Body of pancreas (tissue), 4 donors: ENCODE results near the gene ABHD6. TPM values are rescaled to one million over a fixed set of nuclear protein-coding genes. Genes with fewer than 3 reads are reported as not detected.

Experiments
- ATAC-seq: fragments of 150-250 bp; one replicate; pipeline ENCODE4 v1.9.1; 2016
- DNase-seq, 4 donors: peaks; one replicate each; pipeline ENCODE4 v3.0.0-alpha.2; 2019
- H3K27ac ChIP-seq, 4 donors: fragments of 200-600 bp; sonication (generic); 1 replicate in 3 of 4; 2 replicates in 1 of 4; pipeline versions ENCODE4 v1.5.1 to v1.6.1; 2016 to 2019; ENCODE audit warnings: mild to moderate bottlenecking in 1 of 4, mixed read lengths in 1 of 4, moderate library complexity in 1 of 4
- H3K27me3 ChIP-seq, 2 donors: fragments of 200-600 bp; sonication (generic); one replicate each; pipeline ENCODE4 v1.6.0; 2016; ENCODE audit warnings: mild to moderate bottlenecking in 1 of 2
- H3K36me3 ChIP-seq, 2 donors: fragments of 200-600 bp; sonication (generic); replicated peaks in 1 of 2; 2 replicates each; pipeline ENCODE4 v1.5.1; 2016; ENCODE audit warnings: low read depth in 2 of 2; ENCODE audit not compliant: insufficient read depth in 1 of 2
- H3K4me1 ChIP-seq: fragments of 200-600 bp; sonication (generic); one replicate; pipeline ENCODE4 v1.6.0; 2016
- H3K4me3 ChIP-seq, 2 donors: fragments of 200-600 bp; sonication (generic); 1 replicate in 1 of 2; 2 replicates in 1 of 2; pipeline ENCODE4 v1.5.1; 2016 to 2019
- H3K9me3 ChIP-seq, 3 donors: fragments of 200-600 bp; sonication (generic); 1 replicate in 2 of 3; 2 replicates in 1 of 3; pipeline ENCODE4 v1.5.1; 2016
- CTCF ChIP-seq, 7 experiments: fragments of 450-650 bp in 4 of 7; fragments of 200-600 bp in 3 of 7; sonication (generic) in 3 of 7; IDR thresholded peaks; one replicate each; pipeline ENCODE4 v1.5.1; 2016 to 2019; ENCODE audit warnings: antibody characterized with exemption in 7 of 7
- POLR2A ChIP-seq, 3 donors: fragments of 450-650 bp; IDR thresholded peaks; one replicate each; pipeline ENCODE4 v1.6.1; 2016; ENCODE audit warnings: antibody characterized with exemption in 3 of 3, mild to moderate bottlenecking in 2 of 3
- WGBS, 2 donors: methylation state at CpG; one replicate each; pipeline ENCODE4 v1.1.5; 2017; 5-methylcytosine and 5-hydroxymethylcytosine counted together
- intact Hi-C: fragments of 100-400 bp; cut with DNase I; formaldehyde crosslinking; loops from one replicate; pipeline ENCODE4 v1.15.1; 2023
- total RNA-seq, 2 donors: library from RNA; depleted of rRNA; stranded (reverse); fragments of >200 nt; gene quantifications; one replicate each; pipeline ENCODE4 v1.1.0, GENCODE V29; 2016

Gene ABHD6
- total RNA-seq, 2 donors from 2014 or later = 5.3 to 6.2 TPM

GRCh38 chr3:58329150-58329921, 91.7 kb downstream of the ABHD6 start:
- no peaks in the 10 kb centered on the region for H3K27me3 ChIP-seq
- ATAC-seq (no peak), DNase-seq (no peak)
- 74 to 76% methylated on average over 8 of the region's 8 CpGs for WGBS, 2 donors
- intact Hi-C loops = no loop called here
- no peaks in the 10 kb centered on the region for H3K9me3 ChIP-seq
- peaks cover 28% of the 10 kb centered on the region for H3K4me1 ChIP-seq
- no peak overlapping the region for H3K27ac ChIP-seq
- no peak overlapping the region for H3K4me3 ChIP-seq
- TF ChIP-seq POLR2A (IDR thresholded peaks at IDR 0.05) = no peak
- H3K36me3 ChIP-seq = no peaks in the 10 kb centered on the region

GRCh38 chr3:58329922-58330413, 92.4 kb downstream of the ABHD6 start:
- no peaks in the 10 kb centered on the region for H3K9me3 ChIP-seq
- no peak for ATAC-seq
- no peak overlapping the region for H3K27ac ChIP-seq
- no peak for TF ChIP-seq CTCF (IDR thresholded peaks at IDR 0.05)
- no peak for TF ChIP-seq POLR2A (IDR thresholded peaks at IDR 0.05)
- WGBS, 2 donors = 80 to 90% methylated on average over 5 of the region's 5 CpGs
- H3K36me3 ChIP-seq = no peaks in the 10 kb centered on the region
- no peak for DNase-seq
- H3K4me3 ChIP-seq = no peak overlapping the region
- peaks cover 31% of the 10 kb centered on the region for H3K4me1 ChIP-seq
- intact Hi-C loops = no loop called here
- H3K27me3 ChIP-seq = no peaks in the 10 kb centered on the region

- Histone ChIP-seq H3K27me3 (no peaks in the 10 kb centered on the region), H3K36me3 (no peaks in the 10 kb centered on the region), H3K27ac (no peak overlapping the region), H3K4me3 (no peak overlapping the region), H3K9me3 (no peaks in the 10 kb centered on the region), H3K4me1 (peaks cover 28% of the 10 kb centered on the region)
- intact Hi-C loops = no loop called here
- WGBS, 2 donors = 58 to 64% methylated on average over 4 of the region's 4 CpGs
- no peak for DNase-seq
- TF ChIP-seq CTCF (IDR thresholded peaks at IDR 0.05) (no peak), POLR2A (IDR thresholded peaks at IDR 0.05) (no peak)
- no peak for ATAC-seq
Measured at GRCh38 chr3:58331593-58332152, 94.1 kb downstream of the ABHD6 start.

GRCh38 chr3:58332575-58333188, 95.1 kb downstream of the ABHD6 start, which contains the start of gene PXK:
Gene PXK, plus strand, starts transcription at chr3:58332892. Its CDS starts 97 bp downstream, at chr3:58332989.
- Histone ChIP-seq H3K4me3 (peak within 1 kb of the TSS; percentile 68 to 78), H3K9me3 (no peaks in the 10 kb centered on the region), H3K27me3 (no peaks in the 10 kb centered on the region), H3K4me1 (peaks cover 28% of the 10 kb centered on the region), H3K36me3 (no peaks in the 10 kb centered on the region), H3K27ac (peak within 1 kb of the TSS in 3 of 4 donors; percentile 39 to 60 (median 46))
- ATAC-seq = peak; percentile 92
- WGBS, 2 donors = 0 to 1% methylated on average over 11 to 44 of the region's 79 CpGs
- intact Hi-C loops = no loop called here
- peak in 3 of 7 experiments; percentile 9 to 49 (median 33) for TF ChIP-seq CTCF (IDR thresholded peaks at IDR 0.05)
- peak; percentile 2 to 18 (median 18) for TF ChIP-seq POLR2A (IDR thresholded peaks at IDR 0.05)
- peak; percentile 79 to 89 (median 79) for DNase-seq
